Activated T-helper 17 cell treated with anti-CD3 and anti-CD28 coated beads, Interleukin-2, amount 50 U/mL, for 72 hours (primary cell): ENCODE data around the gene NRIP1. TPM values are rescaled to one million over a fixed set of nuclear protein-coding genes. Genes with fewer than 3 reads are reported as not detected.
A peak's percentile ranks its signal among the peaks of the same experiment; 100 is the strongest.

Source experiments
- ATAC-seq: fragments of 150-1000 bp; cut with Tn5 transposase; replicated peaks from 2 replicates; pipeline ENCODE4 v1.10.0; 2021; ENCODE audit warnings: mild to moderate bottlenecking, moderate library complexity
- H3K27ac Mint-ChIP-seq: one replicate; pipeline ENCODE4 v1.8.0; 2022; ENCODE audit warnings: mixed read lengths
- H3K27me3 Mint-ChIP-seq: one replicate; pipeline ENCODE4 v1.8.0; 2022; ENCODE audit warnings: mixed read lengths
- H3K36me3 Mint-ChIP-seq: one replicate; pipeline ENCODE4 v1.8.0; 2022; ENCODE audit warnings: low read depth, mild to moderate bottlenecking, mixed read lengths
- H3K4me1 Mint-ChIP-seq: one replicate; pipeline ENCODE4 v1.8.0; 2022; ENCODE audit warnings: mixed read lengths
- H3K4me3 Mint-ChIP-seq: one replicate; pipeline ENCODE4 v1.8.0; 2022; ENCODE audit warnings: mild to moderate bottlenecking, mixed read lengths
- H3K9me3 Mint-ChIP-seq: one replicate; pipeline ENCODE4 v1.8.0; 2022; ENCODE audit warnings: mixed read lengths
- total RNA-seq, 2 donors: library from RNA; stranded (reverse); gene quantifications; one replicate each; pipeline ENCODE4 v1.2.3, GENCODE V29; 2022

Gene NRIP1
- total RNA-seq = 1 to 10 TPM; 6.9 to 7.6 TPM

GRCh38 chr21:15064576-15065391 is at the start of gene NRIP1:
TSS of gene NRIP1 (minus strand) at chr21:15065000. CDS start at chr21:14968192, 96,808 bp downstream.
- Mint-ChIP-seq H3K27ac (peak within 1 kb of the TSS; percentile 93), H3K4me3 (peak within 1 kb of the TSS; percentile 96), H3K36me3 (peaks cover 15% of the 10 kb centered on the region), H3K4me1 (peaks cover 37% of the 10 kb centered on the region), H3K27me3 (peaks cover 10% of the 10 kb centered on the region), H3K9me3 (no peaks in the 10 kb centered on the region)
- peak; percentile 82 for ATAC-seq

- no peaks in the 10 kb centered on the region for H3K4me1 Mint-ChIP-seq
- no peak overlapping the region for H3K27ac Mint-ChIP-seq
- no peak overlapping the region for H3K4me3 Mint-ChIP-seq
- no peaks in the 10 kb centered on the region for H3K36me3 Mint-ChIP-seq
- H3K9me3 Mint-ChIP-seq = no peaks in the 10 kb centered on the region
- ATAC-seq = no peak
- peaks cover 17% of the 10 kb centered on the region for H3K27me3 Mint-ChIP-seq
These were observed 48.1 kb upstream of the NRIP1 start for GRCh38 chr21:15112858-15113257.

GRCh38 chr21:15108801-15109200 is 44.0 kb upstream of the NRIP1 start:
- H3K36me3 Mint-ChIP-seq = no peaks in the 10 kb centered on the region
- no peak overlapping the region for H3K27ac Mint-ChIP-seq
- H3K4me3 Mint-ChIP-seq = no peak overlapping the region
- ATAC-seq = no peak
- peaks cover 7% of the 10 kb centered on the region for H3K27me3 Mint-ChIP-seq
- H3K9me3 Mint-ChIP-seq = no peaks in the 10 kb centered on the region
- no peaks in the 10 kb centered on the region for H3K4me1 Mint-ChIP-seq

GRCh38 chr21:15104470-15104869 is 39.7 kb upstream of the NRIP1 start:
- Mint-ChIP-seq H3K4me3 (no peak overlapping the region), H3K4me1 (no peaks in the 10 kb centered on the region), H3K36me3 (no peaks in the 10 kb centered on the region), H3K27ac (no peak overlapping the region), H3K9me3 (no peaks in the 10 kb centered on the region), H3K27me3 (no peaks in the 10 kb centered on the region)
- no peak for ATAC-seq

GRCh38 chr21:15098908-15099307 is 34.1 kb upstream of the NRIP1 start:
- H3K4me3 Mint-ChIP-seq = no peak overlapping the region
- no peaks in the 10 kb centered on the region for H3K36me3 Mint-ChIP-seq
- no peaks in the 10 kb centered on the region for H3K27me3 Mint-ChIP-seq
- no peaks in the 10 kb centered on the region for H3K4me1 Mint-ChIP-seq
- no peak for ATAC-seq
- no peak overlapping the region for H3K27ac Mint-ChIP-seq
- H3K9me3 Mint-ChIP-seq = no peaks in the 10 kb centered on the region

- ATAC-seq = no peak
- no peak overlapping the region for H3K4me3 Mint-ChIP-seq
- H3K27ac Mint-ChIP-seq = no peak overlapping the region
- no peaks in the 10 kb centered on the region for H3K9me3 Mint-ChIP-seq
- H3K36me3 Mint-ChIP-seq = no peaks in the 10 kb centered on the region
- no peaks in the 10 kb centered on the region for H3K4me1 Mint-ChIP-seq
- no peaks in the 10 kb centered on the region for H3K27me3 Mint-ChIP-seq
These were observed 33.4 kb upstream of the NRIP1 start for GRCh38 chr21:15098181-15098580.

GRCh38 chr21:15097580-15097979 is 32.8 kb upstream of the NRIP1 start:
- no peaks in the 10 kb centered on the region for H3K36me3 Mint-ChIP-seq
- H3K4me3 Mint-ChIP-seq = no peak overlapping the region
- H3K9me3 Mint-ChIP-seq = no peaks in the 10 kb centered on the region
- ATAC-seq = no peak
- H3K4me1 Mint-ChIP-seq = no peaks in the 10 kb centered on the region
- H3K27ac Mint-ChIP-seq = no peak overlapping the region
- H3K27me3 Mint-ChIP-seq = no peaks in the 10 kb centered on the region

- no peaks in the 10 kb centered on the region for H3K27me3 Mint-ChIP-seq
- no peak for ATAC-seq
- H3K27ac Mint-ChIP-seq = no peak overlapping the region
- H3K4me3 Mint-ChIP-seq = no peak overlapping the region
- no peaks in the 10 kb centered on the region for H3K36me3 Mint-ChIP-seq
- no peaks in the 10 kb centered on the region for H3K9me3 Mint-ChIP-seq
- H3K4me1 Mint-ChIP-seq = no peaks in the 10 kb centered on the region
These were observed 31.3 kb upstream of the NRIP1 start for GRCh38 chr21:15096146-15096545.

- Mint-ChIP-seq H3K4me1 (no peaks in the 10 kb centered on the region), H3K36me3 (no peaks in the 10 kb centered on the region), H3K27ac (no peak overlapping the region), H3K9me3 (no peaks in the 10 kb centered on the region), H3K27me3 (no peaks in the 10 kb centered on the region), H3K4me3 (no peak overlapping the region)
- ATAC-seq = no peak
These were observed 30.5 kb upstream of the NRIP1 start for GRCh38 chr21:15095326-15095725.

- no peak for ATAC-seq
- Mint-ChIP-seq H3K9me3 (no peaks in the 10 kb centered on the region), H3K4me3 (no peak overlapping the region), H3K27me3 (no peaks in the 10 kb centered on the region), H3K4me1 (no peaks in the 10 kb centered on the region), H3K27ac (no peak overlapping the region), H3K36me3 (no peaks in the 10 kb centered on the region)
These were observed 29.9 kb upstream of the NRIP1 start for GRCh38 chr21:15094706-15095105.

GRCh38 chr21:15093216-15093615 is 28.4 kb upstream of the NRIP1 start:
- H3K9me3 Mint-ChIP-seq = no peaks in the 10 kb centered on the region

GRCh38 chr21:15092745-15093144 is 27.9 kb upstream of the NRIP1 start:
- Mint-ChIP-seq H3K4me3 (no peak overlapping the region), H3K36me3 (no peaks in the 10 kb centered on the region)
- no peak for ATAC-seq

More at GRCh38 chr21:15093216-15093615, 28.4 kb upstream of the NRIP1 start:
- Mint-ChIP-seq H3K27me3 (no peaks in the 10 kb centered on the region), H3K4me3 (no peak overlapping the region), H3K27ac (no peak overlapping the region), H3K36me3 (no peaks in the 10 kb centered on the region), H3K4me1 (no peaks in the 10 kb centered on the region)
- ATAC-seq = peak; percentile 63

GRCh38 chr21:15090390-15090789 is 25.6 kb upstream of the NRIP1 start:
- no peak overlapping the region for H3K27ac Mint-ChIP-seq
- H3K36me3 Mint-ChIP-seq = no peaks in the 10 kb centered on the region
- no peaks in the 10 kb centered on the region for H3K9me3 Mint-ChIP-seq
- H3K27me3 Mint-ChIP-seq = no peaks in the 10 kb centered on the region
- H3K4me1 Mint-ChIP-seq = no peaks in the 10 kb centered on the region
- H3K4me3 Mint-ChIP-seq = no peak overlapping the region
- no peak for ATAC-seq

More at GRCh38 chr21:15092745-15093144, 27.9 kb upstream of the NRIP1 start:
- H3K4me1 Mint-ChIP-seq = no peaks in the 10 kb centered on the region
- no peaks in the 10 kb centered on the region for H3K9me3 Mint-ChIP-seq
- H3K27me3 Mint-ChIP-seq = no peaks in the 10 kb centered on the region
- no peak overlapping the region for H3K27ac Mint-ChIP-seq

- Mint-ChIP-seq H3K27me3 (no peaks in the 10 kb centered on the region), H3K27ac (no peak overlapping the region)
These were observed 23.7 kb upstream of the NRIP1 start for GRCh38 chr21:15088488-15088887.

GRCh38 chr21:15084668-15085067 is 19.9 kb upstream of the NRIP1 start:
- Mint-ChIP-seq H3K9me3 (no peaks in the 10 kb centered on the region), H3K36me3 (no peaks in the 10 kb centered on the region), H3K27me3 (no peaks in the 10 kb centered on the region), H3K4me3 (no peak overlapping the region), H3K4me1 (no peaks in the 10 kb centered on the region), H3K27ac (no peak overlapping the region)
- ATAC-seq = no peak

More at GRCh38 chr21:15088488-15088887, 23.7 kb upstream of the NRIP1 start:
- Mint-ChIP-seq H3K9me3 (no peaks in the 10 kb centered on the region), H3K36me3 (no peaks in the 10 kb centered on the region), H3K4me1 (no peaks in the 10 kb centered on the region), H3K4me3 (no peak overlapping the region)
- no peak for ATAC-seq
